T1000 (cell line): Measurements from ENCODE around the gene SURF6.

Experiments
- DNase-seq: peaks from one replicate; lab custom pipeline; 2025; ENCODE audit warnings: mixed read lengths; lab: John Stamatoyannopoulos, UW

The SURF6 gene

DNA sequence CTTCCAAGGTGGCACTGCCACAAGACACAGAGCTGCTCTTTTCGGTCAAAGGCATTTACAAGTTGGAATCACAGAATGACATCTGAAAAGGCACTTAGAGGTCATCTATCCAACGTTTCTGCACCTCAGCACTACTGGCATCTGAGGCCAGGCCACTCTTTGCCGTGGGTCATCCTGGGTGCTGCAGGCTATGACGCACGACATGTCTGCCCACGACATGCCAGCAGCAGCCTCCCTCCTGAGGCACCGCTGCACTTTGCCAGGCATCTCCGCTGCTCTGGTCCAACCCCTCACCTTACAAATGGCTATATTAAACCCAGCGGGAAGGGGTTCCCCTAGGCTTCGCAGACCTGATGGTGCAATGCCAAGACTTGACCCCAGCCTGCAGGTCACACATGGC, 31.8 kb upstream of the SURF6 start:
- no peak for DNase-seq

GRCh38 chr9:133367221-133367620, 31.2 kb upstream of the SURF6 start:
- no peak for DNase-seq

- no peak for DNase-seq
These were observed 30.4 kb upstream of the SURF6 start for GRCh38 chr9:133366435-133366834.

GRCh38 chr9:133362359-133363044, 26.5 kb upstream of the SURF6 start:
- DNase-seq = no peak

DNA sequence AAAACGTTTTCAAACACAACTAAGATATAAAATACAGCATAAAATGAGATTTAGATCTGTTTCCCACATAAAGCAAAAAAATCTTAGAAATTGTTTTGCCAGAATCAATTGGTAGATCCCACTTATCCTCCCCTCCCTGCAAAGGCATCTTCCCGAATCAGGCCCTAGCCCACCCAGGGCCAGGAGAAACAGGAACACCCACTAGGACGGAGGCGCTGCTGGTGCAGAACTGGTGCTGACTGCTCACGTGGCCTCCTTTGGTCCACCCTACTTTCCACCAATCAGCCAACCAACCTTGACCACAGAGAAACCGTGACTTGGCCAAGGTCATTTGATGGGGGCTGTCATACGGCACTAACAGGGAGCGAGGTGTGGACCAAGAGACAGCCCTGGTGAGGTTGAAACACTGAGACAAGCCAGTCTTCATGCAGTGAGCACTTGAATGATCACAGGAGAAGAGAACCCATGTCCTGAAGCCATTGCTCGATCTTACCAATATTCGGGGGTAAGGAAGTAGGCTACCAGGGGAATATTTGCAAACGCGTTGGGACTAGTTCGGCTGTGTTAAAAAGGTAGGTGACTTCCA, 25.6 kb upstream of the SURF6 start:
- no peak for DNase-seq

DNA sequence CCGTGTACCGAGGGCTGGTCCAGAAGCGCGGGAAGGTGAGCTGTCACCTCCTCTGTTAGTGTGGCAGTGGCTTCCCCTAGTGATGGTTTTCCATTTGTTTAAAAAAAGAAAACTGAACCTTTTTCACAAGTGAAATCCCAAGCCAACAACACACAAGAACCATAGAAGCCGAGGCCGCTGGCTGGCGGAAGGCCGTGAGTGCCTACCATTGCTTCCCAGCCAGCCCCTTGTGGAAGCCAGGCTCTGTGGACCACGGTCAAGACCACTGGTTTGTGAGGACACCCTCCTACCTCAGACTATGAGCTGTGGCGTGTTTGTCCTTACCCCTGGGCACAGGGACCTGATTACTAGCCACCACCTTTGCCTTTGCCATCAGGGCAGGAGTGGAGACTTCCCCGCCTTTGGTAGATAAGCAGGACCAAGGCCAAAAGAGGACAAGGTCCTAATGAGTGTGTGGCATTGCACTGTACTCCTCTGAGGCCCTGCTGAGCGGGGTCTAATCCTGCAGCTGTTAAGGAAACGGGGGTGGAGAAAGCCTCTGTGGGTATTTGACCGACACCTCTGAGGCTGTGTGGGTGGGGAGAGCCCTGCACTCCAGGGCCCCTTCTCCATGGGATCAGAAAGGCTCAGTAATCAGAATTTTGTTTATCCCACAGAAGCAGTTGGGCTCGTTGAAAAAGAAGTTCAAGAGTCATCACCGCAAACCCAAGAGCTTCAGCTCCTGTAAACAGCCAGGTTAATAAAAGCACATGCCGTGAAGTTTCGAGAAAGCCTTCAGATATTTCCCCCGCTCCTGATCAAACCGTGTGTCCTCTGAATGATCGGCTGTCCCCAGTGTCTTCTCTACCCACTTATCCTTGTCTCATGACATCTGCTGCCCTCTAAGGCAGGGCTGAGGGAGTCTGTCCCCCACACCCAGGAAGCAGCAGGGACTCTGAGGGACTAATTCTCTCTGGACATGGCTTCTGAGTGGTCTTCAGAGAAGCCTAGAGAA, 24.7 kb upstream of the SURF6 start:
- DNase-seq = no peak

- DNase-seq = no peak
These were observed 23.6 kb upstream of the SURF6 start for GRCh38 chr9:133359399-133360175.

DNA sequence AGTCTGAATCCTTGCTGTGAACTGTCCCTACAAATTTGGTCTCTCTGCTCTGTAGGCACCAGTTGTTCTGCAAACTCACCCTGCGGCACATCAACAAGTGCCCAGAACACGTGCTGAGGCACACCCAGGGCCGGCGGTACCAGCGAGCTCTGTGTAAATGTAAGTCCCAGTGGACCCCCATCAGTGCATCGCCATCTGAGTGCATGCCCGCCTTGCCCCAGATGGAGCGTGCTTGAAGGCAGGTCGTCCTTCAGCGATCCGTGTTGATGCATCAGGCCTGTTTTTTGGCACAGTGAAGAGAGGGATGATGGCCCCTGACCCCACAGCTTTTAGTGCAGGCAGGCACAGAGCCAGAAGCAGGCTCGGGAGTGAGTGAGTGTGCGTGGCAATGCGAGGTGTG, 21.7 kb upstream of the SURF6 start:
- no peak for DNase-seq

- peak; percentile 61 for DNase-seq
These were observed 20.6 kb upstream of the SURF6 start, which contains the start of the genes SURF1 and SURF2 for GRCh38 chr9:133356391-133357091. Gene SURF1, minus strand, starts transcription at chr9:133356487. Its CDS starts 34 bp downstream, at chr9:133356453. Gene SURF2, plus strand, starts transcription at chr9:133356550. Its CDS starts 43 bp downstream, at chr9:133356593.

DNA sequence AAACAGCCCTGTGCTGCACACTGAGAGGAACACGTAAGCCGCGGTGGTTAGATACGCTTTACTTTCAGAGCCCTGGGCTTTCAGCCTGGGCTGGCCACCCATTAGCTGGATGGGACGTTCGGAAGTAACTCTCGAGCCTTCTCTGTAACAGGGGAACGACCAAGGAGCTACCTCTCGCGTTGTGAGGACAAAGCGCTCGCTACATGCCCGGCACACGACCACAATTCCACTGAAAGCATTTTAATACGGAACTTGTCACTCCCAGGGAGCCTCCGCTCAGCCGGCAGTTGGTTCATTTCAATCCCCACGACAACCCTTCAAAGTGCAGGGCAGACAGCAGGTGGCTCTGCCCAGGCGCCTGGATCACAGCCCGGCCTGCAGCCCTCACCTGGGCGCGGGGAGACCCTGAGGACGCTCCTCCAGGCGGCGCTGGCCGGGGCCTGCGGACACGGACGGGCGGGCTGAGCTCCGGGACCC, 19.9 kb upstream of the SURF6 start:
- no peak for DNase-seq

- no peak for DNase-seq
These were observed 18.8 kb upstream of the SURF6 start for GRCh38 chr9:133354766-133355165.

DNA sequence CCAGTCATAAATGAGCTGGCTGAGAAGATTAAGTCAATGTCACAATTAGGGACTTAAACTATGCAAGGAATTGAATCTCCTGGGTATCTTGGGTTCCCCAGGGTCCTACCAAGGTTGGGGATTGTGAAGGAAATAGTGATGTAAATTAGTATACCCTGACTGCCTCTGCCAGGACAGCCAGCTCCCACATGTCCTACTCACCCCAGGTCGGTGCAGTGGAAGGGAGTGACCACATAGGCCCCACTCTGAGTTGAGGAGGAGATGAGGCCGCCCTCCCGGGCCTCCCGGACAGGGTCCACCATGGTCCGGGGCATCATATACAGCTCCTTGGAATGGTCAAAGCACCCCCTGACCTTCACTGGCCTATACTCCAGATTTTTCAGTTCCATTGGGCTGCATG, 17.6 kb upstream of the SURF6 start:
- no peak for DNase-seq

DNA sequence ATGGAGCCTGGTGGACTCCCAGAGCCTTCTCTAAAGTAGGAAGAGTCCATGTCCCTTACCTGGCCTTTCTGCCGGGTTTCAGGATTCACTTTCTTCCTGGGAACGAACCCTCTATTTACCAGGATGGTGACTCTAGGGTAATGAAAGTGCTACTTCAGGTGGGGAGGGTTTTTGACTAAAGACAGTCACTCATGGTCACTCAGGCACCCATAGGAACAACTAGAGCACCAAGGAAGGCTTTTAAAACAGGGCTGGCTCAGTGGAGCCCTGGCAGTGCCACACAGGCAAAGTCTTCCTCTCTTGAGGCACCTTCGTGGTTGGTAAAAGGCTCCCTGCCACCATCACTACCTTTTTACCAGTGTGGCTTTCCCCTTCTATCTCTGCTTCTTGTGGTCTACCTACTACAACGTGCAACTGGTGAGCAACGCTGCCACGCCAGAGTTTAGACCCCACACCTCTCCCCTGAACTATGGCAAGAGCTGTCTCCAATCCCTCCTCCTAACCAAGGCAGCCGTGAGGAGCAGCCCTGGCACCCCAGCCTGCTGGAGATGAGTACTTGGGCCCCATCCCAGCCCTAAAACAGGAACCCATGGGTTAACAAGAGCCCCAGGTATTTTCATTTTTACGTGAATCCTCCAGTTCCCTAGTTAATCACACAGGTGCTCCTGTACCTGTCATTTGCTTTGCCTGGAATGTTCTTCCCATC, 16.8 kb upstream of the SURF6 start:
- no peak for DNase-seq

DNA sequence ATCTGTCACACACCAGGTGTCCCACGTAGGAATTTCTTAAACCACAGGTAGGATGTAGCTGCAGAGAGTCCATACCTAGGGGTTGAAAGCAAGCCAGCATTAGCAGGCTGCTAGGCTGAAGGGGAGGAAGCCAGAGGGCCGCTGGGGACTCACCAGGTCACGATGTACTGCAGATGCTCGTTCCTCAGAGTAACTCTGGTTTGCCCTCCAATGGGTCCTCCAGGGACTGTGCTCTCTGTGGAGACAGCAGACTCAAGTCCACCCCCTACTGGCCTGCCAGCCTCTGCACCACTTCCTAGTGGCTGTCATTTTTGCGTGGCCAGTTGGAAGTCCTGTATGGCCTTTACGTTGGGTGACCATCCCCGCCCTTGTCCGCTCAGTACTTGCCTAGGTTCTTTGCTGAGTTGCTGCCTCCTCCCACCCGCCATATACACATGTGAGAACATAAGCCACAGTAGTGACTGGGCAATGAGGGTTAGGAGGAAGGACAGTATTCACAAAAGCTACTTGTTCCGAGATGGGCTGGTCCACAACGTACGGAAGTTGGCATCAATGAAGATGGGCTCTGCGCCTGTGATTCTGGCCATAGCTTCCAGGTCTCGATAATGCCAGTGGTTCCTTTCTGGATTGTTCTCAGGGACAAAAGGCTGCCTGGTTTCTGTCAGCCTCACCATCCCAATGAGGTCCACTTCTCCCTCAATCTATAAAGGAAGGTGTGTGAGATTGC, 16.1 kb upstream of the SURF6 start:
- peak; percentile 7 for DNase-seq

GRCh38 chr9:133351526-133351907, 15.5 kb upstream of the SURF6 start:
- DNase-seq = no peak

- no peak for DNase-seq
These were observed 14.1 kb upstream of the SURF6 start for GRCh38 chr9:133349965-133350616.

DNA sequence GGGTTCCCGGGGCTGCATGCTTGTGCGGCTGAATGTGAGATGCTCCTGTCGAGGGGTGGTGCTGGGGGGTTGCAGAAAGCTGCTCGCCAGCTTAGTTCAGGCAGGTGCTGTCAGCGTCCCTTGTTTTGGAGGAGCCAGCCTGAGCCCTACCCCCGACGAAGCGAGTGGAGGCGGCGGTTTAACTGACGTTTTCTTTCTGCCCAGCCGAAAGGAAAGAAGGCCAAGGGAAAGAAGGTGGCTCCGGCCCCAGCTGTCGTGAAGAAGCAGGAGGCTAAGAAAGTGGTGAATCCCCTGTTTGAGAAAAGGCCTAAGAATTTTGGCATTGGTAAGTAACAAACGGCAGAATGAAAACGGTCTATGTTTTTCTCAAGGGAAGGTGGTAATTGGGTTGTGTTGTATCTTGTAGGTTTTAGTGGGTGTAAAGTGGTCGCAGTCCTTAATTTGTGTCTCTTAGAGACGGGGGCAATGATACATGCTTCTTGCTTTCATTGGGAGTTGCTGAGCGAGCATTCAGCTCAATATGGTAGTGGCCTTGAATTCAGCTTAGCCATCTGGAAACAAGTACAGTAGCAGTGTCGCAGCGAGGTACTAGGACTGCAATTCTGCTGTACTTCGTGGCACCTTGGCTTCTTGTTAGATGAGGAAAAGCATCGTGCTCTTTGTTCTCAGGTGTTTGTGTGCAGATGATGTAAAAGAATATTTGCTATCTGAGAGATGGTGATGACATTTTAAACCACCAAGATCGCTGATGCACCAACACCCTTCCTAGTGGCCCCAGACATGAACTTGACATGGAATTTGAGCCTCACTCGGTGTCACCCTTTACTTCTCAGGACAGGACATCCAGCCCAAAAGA, 13.0 kb upstream of the SURF6 start:
- no peak for DNase-seq
